SW480 (cell line): ENCODE measurements around the gene RYR2.

ENCODE experiments used
- DNase-seq: peaks from one replicate; pipeline ENCODE4 v3.0.0-alpha.2; 2016; ENCODE audit warnings: low spot score

The RYR2 gene

GRCh38 chr1:237201155-237201554 lies 159.2 kb downstream of the RYR2 start:
- DNase-seq: no peak

GRCh38 chr1:237204841-237205240 lies 162.9 kb downstream of the RYR2 start:
- DNase-seq: no peak

- no peak for DNase-seq
Observed at GRCh38 chr1:237205400-237206064, 163.5 kb downstream of the RYR2 start.

- no peak for DNase-seq
Observed at GRCh38 chr1:237206065-237206414, 164.1 kb downstream of the RYR2 start.

GRCh38 chr1:237211031-237211430 lies 169.0 kb downstream of the RYR2 start:
- no peak for DNase-seq

- DNase-seq: no peak
Observed at GRCh38 chr1:237211540-237211939, 169.6 kb downstream of the RYR2 start.

GRCh38 chr1:237219751-237220642 lies 178.0 kb downstream of the RYR2 start:
- no peak for DNase-seq

- no peak for DNase-seq
Observed at GRCh38 chr1:237223419-237223818, 181.4 kb downstream of the RYR2 start.

GRCh38 chr1:237226177-237226944 lies 184.4 kb downstream of the RYR2 start:
- no peak for DNase-seq

- DNase-seq: no peak
Observed at GRCh38 chr1:237227476-237227875, 185.5 kb downstream of the RYR2 start.

- DNase-seq: no peak
Observed at GRCh38 chr1:237228421-237228820, 186.4 kb downstream of the RYR2 start.

- DNase-seq: no peak
Observed at GRCh38 chr1:237229333-237229732, 187.3 kb downstream of the RYR2 start.

- DNase-seq: no peak
Observed at GRCh38 chr1:237232501-237232900, 190.5 kb downstream of the RYR2 start.

GRCh38 chr1:237235091-237235490 lies 193.1 kb downstream of the RYR2 start:
- no peak for DNase-seq

GRCh38 chr1:237237721-237238120 lies 195.7 kb downstream of the RYR2 start:
- no peak for DNase-seq

GRCh38 chr1:237239248-237239647 lies 197.3 kb downstream of the RYR2 start:
- DNase-seq: no peak

GRCh38 chr1:237241038-237241437 lies 199.1 kb downstream of the RYR2 start:
- no peak for DNase-seq

GRCh38 chr1:237244778-237245177 lies 202.8 kb downstream of the RYR2 start:
- DNase-seq: no peak

GRCh38 chr1:237247442-237247841 lies 205.5 kb downstream of the RYR2 start:
- no peak for DNase-seq

GRCh38 chr1:237249120-237249519 lies 207.1 kb downstream of the RYR2 start:
- no peak for DNase-seq

GRCh38 chr1:237250055-237250454 lies 208.1 kb downstream of the RYR2 start:
- DNase-seq: no peak

- no peak for DNase-seq
Observed at GRCh38 chr1:237255071-237255470, 213.1 kb downstream of the RYR2 start.

- no peak for DNase-seq
Observed at GRCh38 chr1:237258871-237259270, 216.9 kb downstream of the RYR2 start.
